HG02610 (cell line): ENCODE results near the gene RAB26.

Source experiments
- ATAC-seq: cut with Tn5 transposase; IDR thresholded peaks from one replicate; pipeline ENCODE4 v1.9.1; 2021; ENCODE audit warnings: mild to moderate bottlenecking, moderate library complexity; ENCODE audit not compliant: unreplicated experiment

The RAB26 gene

DNA sequence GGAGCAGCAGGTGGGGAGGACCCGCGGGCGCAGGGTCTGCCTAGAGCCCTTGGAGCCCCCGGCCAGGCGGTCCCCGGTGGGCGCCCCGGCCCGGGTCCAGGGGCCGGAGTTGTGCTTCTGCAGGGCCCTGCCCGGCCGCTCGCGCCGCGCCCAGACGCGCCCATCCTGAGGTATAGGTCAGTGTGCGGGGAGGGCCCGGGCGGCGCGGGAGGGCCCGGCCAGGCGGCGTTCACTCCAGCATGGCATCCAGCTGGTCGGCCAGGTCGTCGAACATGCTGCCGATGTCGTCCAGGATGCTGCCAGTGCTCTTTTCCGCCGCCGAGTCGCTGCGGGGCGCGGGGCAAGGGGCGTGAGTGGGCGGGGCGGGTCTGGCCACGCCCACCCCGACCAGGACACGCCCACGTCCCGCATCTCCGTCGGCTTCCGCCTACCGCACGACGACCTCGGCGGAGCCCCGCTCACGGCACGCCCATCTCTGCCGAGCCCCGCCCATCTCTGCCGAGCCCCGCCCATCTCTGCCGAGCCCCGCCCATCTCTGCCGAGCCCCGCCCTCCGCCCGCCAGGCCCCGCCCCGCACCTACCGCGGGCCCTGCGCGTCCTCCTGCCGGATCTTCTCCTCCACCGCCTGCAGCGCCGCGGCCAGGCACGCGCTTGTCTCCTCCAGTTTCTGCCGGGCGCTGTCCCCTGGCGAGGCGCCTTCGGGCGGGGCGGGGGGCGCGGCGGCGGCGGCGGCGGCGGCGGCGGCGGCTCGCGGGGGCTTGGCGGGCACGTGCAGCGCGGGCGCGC lies 30.1 kb downstream of the RAB26 start:
- ATAC-seq = no peak

DNA sequence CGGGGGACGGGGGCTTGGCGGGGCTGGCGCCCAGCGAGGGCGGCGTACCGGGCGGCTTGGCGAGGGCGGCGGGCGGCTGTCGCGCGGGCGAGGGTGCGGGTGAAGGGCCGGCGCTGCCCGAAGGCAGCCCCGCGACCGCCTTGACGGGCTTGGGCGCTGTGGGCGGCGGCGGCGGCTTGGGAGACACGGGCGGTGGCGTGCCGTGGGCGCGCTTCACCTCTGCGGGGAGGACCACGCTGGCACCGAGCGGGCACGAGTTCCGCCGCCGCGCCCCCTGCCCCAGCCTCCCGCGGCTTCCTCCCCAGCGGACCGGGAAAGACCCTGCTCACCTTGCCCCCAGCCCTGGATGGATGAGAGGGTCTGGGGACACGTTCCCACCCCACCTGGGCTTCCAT lies 30.7 kb downstream of the RAB26 start:
- no peak for ATAC-seq

DNA sequence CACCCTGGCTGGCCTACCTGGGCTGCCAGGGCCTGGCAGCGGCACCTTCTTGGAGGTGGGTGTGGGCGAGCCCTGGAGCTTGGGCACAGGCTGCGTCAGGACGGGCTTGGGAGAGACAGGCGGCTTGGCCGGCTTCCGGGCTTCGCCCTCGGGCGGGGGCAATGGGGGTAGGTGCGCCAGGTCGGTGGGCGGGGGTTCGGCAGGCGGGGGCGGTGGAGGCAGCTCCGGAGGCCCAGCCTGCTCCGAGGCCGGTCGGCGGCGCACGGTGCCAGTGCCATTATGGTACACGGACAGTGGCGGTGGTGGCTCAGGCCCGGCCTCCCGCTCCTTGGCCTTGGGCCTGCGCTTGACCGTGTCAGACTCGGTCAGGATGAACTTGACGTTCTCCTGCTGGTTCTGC lies 31.2 kb downstream of the RAB26 start:
- ATAC-seq = no peak

DNA sequence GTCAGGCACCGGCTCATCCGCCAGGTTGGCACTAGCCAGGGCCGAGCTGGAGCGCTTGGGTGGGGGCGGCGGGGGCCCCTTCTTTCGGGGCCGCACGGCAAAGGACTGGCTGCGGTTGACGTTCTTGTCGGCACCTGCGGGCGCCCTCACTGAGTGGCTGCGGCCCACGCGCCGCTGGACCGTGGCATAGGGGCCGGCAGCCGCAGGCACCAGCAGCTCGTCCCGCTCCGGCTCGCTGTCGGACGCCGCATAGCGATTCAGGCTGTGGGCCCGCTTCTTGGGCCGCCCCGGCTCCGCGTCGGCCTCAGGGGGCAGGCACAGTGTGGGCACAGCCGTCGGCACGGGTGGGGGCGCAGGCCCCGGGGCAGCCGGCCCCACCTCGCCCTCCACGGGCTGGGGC lies 32.0 kb downstream of the RAB26 start:
- ATAC-seq = no peak

DNA sequence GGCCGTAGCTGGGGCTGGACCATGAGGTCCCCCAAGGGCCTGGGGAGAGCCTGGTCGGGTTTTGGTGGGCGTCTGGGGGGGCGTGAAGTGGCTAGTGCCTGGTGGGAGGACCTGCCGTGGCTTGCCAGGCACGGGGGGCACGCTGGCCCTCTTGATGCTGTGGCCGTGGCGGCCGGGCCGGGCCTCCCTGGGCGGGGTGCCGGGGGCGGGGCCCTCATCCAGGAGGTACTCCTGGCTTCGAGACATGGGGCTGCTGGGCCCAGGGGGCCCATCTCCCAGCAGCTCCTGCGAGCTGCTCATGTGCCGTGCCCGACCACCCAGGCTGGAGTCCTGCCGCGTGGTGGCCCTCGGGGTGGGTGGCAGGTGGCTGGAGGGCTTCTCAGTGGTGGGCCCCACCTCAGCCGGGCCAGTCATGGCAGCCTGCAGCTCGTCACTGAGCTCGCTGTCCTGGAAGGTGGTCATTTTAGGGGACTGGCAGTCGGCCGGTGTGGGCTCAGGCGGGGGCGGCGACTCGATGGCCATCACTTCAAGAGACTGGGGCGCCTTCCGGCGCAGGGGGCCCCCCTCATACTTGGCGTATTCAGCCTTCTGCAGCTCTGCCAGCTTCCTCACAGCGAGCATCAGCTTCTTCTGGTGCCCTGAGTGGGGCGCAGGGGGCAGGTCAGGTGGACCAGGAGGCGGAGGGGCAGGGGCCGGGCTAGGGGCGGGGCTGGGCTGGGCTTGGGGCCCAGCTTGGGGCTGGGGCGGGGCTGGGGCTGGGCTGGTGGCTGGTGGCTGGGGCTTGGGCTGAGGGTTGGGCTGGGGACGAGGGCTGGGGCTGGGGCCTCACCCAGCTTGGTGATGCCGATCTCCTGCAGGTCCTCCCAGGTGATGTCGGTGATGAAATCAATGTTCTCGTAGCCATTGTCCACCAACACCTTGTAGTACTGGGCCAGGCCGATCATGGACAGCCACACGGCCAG lies 32.8 kb downstream of the RAB26 start:
- no peak for ATAC-seq

DNA sequence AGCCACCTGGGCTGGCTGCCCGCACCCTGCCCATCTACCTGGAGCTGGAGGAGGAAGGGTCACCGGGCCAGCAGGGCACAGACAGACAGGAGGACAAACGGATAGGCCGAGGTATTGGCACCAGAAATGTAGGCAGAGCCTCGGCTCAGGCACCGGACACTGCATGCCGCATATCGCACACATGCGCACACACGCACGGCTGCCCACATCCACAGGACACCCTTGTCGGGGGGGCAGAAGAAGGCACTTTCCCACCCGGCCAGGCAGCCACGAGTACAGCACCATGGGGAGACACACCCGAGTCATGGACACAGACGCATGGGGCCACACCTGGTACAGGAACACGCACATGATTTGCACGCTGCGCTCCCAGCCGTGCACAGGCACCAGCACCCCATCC lies 33.5 kb downstream of the RAB26 start:
- no peak for ATAC-seq

DNA sequence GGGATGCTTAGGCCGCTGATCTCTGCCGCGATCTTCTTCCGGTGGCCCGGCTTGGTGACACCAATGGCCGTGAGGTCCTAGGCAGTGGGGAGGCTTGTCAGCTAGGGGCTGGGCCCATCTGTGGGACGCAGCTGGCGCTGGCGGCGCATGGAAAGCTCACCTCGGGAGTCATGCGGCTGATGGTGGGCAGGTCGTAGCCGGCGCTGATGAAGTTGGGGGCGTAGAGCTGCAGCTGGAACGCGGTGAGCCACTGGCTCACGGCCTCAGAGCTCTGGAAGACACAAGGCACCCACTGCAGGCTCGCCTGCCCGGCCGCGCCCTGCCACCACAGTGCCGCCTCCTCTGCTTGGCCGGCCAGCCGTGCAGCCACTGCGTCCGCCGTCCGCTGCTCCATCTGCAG lies 35.2 kb downstream of the RAB26 start:
- no peak for ATAC-seq

DNA sequence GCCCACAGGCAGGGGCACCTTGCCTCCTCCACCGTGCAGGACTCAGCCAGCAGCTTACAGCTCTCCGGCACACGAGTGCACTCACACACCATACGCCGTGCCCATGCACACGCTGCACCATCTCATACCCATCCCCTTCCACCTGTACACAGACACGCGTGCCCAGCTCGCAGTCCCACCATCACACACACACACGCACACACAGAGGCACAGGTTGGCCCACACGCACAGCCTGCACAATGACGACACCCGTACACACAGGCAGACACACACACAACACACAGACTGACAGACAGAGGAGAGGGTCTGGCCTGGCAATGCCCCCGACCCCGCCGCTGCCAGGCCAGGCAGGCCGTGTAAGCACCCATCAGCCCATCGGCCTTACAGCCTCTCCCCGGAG lies 35.9 kb downstream of the RAB26 start:
- ATAC-seq = no peak

DNA sequence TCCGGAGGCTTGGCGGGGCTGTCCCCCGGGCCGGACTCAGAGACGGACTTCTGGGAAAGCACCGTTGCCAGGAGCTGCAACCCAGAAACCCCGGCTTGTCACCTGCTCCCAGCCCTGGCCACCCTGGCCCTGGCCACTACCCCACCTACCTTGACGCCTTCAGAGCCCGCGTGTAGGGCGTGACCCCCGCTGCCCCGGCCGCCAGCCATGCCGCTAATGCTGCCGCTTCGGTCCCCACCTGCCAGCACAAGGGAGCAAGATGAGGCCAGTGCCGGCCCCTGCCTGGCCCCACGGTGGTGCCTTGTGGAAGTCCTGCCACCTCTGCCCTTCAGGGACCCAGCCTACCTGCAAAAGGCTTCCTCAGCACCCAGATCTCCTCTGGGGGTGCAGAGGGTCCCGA lies 36.5 kb downstream of the RAB26 start:
- no peak for ATAC-seq

DNA sequence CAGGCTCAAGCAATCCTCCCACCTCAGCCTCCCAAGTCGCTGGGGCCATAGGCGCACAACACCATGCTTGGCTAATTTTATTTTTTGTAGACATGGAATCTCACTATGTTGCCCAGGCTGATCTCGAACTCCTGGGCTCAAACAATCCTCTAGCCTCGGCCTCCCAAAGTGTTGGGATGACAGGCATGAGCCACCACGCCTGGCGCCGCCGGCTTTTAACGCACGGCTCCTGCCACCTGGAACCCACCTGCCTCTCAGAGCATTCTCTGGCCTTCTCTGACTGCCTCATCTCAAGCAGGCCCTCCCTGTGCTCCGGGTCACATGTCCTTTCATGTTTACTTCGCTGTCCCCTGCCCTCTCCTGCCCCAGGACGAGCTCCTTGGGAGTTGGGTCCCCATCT lies 37.6 kb downstream of the RAB26 start:
- no peak for ATAC-seq

DNA sequence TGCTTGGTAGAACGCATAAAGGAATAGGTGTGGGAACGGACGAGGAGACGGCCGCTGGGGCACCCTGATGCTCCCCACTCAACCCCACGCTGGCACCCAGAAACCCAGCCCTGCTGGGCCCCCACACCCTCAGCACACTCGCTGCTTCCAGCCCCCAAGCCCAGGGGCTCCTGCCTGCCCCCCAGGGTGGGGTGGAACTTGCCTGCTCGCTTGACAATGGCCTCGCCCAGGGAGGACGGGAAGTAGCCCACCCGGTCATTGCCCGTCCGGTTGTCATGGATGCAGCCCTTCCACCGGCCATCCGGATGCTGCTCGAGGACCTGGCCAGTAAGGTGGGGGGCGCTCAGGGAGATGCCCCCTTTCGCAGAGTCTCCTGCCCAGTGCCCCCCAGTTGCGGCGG lies 38.1 kb downstream of the RAB26 start:
- ATAC-seq = no peak

DNA sequence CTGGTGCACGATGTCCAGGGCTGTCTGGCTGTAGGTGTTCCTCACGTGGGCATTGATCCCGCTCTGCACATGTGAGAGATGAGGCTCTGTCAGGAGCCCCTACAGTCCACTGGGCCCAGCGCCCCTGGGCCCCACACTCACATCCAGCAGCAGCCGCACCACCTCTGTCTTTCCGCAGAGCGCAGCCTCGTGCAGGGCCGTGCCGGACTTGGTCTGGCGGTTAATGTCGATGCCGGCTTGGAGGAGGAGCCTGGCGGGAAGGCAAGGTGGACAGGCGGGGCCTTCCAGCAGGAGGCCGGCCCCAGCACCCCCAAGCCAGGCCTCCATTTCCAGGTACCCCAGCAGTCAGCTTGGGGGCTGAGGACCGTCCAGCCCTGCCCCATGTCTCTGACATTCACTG lies 38.8 kb downstream of the RAB26 start:
- ATAC-seq = no peak

DNA sequence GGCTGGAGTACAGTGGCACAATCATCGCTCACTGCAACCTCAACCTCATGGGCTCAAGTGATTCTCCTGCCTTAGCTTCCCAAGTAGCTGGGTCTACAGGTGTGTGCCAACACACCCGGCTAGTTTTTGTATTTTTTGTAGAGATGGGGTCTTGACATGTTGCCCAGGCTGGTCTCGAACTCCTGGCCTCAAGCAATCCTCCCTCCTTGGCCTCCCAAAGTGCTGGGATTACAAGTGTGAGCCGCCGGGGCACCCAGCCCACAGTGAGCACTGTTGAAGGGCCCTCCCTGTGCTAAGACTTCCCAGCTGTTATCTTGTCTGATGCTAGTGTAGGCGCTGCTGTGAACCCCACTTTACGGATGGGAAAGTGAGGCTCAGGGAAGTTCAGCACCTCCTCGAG lies 40.0 kb downstream of the RAB26 start:
- no peak for ATAC-seq

DNA sequence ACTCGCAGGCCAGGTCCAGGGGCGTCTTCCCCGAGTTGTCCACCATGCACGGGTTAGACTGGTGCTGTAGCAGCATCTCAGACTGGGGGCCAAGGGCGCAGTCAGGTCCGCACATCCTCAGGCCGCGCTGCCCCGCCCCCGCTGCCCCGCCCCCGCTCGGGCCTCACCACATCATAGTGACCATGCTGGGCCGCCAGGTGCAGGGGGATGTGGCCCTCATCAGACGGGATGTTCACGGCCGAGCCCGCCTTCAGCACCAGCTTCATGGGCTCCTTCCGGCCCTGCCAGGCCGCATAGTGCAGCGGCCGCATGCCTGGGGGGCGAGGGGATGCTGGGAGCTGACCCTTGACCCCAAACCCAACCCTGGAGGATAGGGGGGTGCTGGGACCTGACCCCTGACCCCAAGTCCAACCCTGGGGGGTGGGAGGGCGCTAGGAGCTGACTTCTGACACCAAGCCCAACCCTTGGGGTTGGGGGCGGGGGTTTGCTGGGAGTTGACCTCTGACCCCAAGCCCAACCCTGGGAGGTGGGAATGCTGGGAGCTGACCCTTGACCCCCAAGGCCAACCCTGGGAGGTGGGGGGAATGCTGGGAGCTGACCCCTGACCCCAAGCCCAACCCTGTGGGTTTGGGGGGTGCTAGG lies 40.9 kb downstream of the RAB26 start:
- ATAC-seq = no peak

DNA sequence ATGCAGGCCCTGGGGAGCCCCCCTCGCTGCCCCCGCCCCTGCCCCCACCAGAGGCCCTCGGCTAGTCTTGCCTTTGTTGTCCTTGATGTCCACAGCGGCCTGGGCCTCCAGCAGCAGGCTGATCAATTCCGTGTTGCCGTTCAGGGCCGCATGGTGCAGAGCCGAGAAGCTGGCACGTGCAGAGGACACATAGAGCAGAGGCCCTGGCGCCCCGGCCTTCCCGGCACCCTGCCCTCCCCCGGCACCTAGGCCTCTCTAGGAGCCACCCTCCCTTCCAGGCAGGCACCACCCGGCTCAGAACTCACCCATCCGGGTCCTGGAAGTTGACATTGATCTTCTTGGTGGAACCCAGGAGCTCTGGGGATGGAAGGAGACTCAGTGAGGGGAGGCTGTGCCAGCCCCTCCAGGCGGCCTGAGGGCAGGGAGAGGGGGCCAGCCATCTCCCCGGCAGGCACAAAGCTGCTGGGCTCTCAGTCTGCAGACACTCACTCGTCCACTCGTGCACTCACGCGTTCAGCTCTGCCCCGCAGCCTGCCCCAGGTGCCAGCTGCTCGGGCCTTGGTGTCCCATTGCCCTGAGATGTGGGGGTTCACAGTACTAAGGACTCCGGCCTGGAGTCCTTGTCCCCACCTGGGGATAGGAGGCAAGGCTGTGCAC lies 41.7 kb downstream of the RAB26 start:
- no peak for ATAC-seq

DNA sequence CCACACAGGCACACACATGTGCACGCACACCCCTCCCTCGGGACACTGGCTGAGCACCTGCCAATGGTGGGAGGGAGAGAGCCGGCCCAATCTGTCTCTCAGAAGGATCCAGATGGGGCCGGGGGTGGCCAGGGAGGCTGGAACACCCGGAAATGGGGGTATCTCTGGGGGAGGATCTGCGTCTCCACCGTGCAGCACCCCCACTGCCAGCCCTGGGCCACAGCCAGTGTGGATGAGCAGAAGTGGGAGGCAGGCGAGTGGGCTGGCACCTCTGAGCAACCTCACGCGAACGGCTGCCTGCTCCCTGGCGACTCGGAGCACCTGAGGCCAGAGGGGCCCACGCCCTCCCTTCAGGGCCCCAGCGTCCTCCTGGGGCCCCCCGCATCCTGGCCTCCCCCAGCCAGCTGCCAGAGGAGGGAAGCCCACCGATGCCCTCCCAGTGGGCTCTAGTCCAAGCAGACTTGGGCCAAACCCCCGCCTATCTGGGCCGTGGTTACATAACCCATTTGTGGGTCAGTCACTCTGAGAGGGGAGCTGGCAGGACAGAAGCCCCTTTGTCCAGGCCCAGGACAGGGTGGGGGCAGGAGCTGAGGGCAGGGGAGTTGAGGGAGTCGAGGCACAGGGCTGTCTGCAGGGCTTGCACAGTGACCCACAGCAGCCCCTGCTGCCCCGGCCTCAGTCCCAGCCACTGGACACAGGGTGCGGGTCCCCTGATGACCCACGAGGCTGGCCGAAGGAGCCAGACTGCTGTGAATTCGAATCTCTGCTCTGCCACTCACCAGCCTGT lies 42.4 kb downstream of the RAB26 start:
- ATAC-seq = no peak

DNA sequence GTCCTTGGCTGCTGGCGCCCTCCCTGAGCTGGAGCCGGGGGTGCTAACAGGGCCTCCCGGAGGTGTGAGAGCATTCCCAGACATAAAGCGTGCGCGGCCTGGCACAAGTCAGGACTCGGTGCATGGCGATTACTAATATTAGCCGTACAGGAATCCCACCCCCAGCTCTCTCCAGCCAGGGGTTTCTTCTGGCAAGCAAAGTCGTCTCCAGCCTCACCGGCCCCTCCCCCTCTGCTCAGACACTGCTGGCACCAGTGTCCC lies 43.0 kb downstream of the RAB26 start:
- ATAC-seq = no peak

DNA sequence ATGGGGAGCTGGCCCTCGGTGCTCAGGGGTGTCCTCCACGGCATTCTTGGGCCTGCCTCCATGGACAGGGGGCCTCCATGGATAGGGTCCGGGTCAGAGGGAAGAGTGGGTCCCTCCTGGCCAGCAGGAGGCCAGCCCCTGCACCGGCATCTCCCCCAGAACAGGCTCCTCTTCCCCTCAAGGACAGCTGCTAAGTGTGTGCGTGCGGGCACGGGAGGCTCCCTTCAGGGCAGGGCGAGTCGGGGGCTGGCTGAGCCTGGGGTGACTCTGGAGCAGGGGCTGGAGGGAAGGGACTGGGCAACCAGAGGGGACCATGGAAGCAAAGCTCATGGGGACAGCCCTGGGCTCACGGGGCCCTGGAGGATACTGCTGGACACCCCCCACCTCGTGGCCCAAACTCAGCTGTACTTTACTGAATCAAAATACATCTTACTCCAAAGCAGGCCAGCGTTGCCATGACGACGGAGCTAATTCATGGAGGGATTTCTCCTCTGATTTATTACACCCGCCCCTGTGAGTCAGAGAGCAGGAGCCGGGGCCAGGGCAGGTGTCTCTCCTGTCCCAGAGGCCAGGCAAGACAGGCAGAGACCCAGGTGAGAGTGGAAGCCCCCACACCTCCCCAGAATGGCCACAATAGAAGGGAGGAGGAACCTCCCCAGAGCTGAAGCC lies 45.9 kb downstream of the RAB26 start:
- ATAC-seq = no peak

DNA sequence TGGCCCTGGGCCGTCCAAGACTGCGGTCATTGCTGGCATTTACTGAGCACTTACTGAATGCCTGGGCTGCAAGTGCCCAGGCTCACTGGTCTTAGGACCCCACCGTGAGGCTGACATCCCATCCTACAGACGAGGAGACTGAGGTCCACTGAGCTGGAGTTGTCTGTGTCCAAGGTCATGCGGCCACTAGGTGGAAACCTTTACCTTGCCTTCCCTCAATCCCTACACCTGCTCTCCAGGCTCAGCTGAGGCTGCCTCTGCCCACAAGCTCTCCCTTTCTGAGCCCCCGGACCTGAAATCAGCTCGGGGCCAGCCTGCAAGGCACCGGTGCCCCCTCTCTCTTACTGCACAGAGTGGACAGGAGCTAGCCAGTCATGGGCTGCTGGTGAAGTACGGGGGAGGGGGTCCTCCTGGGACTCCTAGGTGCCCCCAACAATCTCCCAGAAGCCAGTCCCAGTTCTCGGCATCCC lies 46.5 kb downstream of the RAB26 start:
- no peak for ATAC-seq
